Peyer's patch (tissue), 4 donors: ENCODE results near the gene CLCNKA.

Experiments used
- POLR2A ChIP-seq, 2 donors: fragments of 450-650 bp; IDR thresholded peaks; one replicate each; pipeline ENCODE4 v1.5.1; 2017; ENCODE audit warnings: antibody characterized with exemption in 2 of 2, mild to moderate bottlenecking in 2 of 2, moderate library complexity in 2 of 2
- TF ChIP-seq, protein P1 (sequence below), 6 experiments: fragments of 450-650 bp in 4 of 6; fragments of 200-600 bp in 2 of 6; sonication (generic) in 1 of 6; IDR thresholded peaks; one replicate each; pipeline ENCODE4 v1.5.1; 2017 to 2019; ENCODE audit warnings: antibody characterized with exemption in 6 of 6, mild to moderate bottlenecking in 3 of 6, moderate library complexity in 1 of 6

DNA sequence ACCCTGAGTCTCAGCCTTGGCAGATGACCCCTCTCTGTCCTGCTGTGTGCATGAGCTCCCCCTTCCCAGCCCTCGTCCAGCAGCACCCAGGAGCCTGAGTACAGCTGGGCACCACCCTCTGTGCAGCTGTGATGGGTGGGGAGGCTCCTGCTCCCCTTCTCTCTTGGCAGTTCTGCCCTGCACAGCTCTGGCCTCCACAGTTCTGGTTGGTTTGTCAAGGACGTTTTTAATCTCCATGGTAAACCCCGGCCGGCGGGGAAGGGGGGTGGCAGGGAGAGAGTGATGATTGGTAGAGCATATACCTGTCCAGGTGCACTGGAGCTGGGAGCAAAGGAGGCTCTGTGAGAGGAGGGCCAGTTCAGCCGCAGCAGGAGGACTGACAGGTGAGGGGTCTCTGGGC lies at the start of gene CLCNKA:
- TF ChIP-seq, protein P1, sequence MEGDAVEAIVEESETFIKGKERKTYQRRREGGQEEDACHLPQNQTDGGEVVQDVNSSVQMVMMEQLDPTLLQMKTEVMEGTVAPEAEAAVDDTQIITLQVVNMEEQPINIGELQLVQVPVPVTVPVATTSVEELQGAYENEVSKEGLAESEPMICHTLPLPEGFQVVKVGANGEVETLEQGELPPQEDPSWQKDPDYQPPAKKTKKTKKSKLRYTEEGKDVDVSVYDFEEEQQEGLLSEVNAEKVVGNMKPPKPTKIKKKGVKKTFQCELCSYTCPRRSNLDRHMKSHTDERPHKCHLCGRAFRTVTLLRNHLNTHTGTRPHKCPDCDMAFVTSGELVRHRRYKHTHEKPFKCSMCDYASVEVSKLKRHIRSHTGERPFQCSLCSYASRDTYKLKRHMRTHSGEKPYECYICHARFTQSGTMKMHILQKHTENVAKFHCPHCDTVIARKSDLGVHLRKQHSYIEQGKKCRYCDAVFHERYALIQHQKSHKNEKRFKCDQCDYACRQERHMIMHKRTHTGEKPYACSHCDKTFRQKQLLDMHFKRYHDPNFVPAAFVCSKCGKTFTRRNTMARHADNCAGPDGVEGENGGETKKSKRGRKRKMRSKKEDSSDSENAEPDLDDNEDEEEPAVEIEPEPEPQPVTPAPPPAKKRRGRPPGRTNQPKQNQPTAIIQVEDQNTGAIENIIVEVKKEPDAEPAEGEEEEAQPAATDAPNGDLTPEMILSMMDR (IDR thresholded peaks at IDR 0.05), result no peak
- TF ChIP-seq POLR2A (IDR thresholded peaks at IDR 0.05), result no peak
